Gastroesophageal sphincter (tissue), 3 donors: ENCODE results near the gene MRAP2.
"Not testable (repeated sequence)": the region's sequence is repeated elsewhere in the genome, so short reads cannot be mapped to it uniquely, and the experiment has no call there.

ENCODE experiments used
- CTCF ChIP-seq, 4 experiments: fragments of 200-600 bp in 2 of 4; fragments of 450-650 bp in 2 of 4; sonication (generic) in 1 of 4; IDR thresholded peaks; one replicate each; pipeline ENCODE4 v1.5.1; 2017 to 2019; ENCODE audit warnings: antibody characterized with exemption in 4 of 4, mild to moderate bottlenecking in 2 of 4, moderate library complexity in 2 of 4
- EP300 ChIP-seq: sonication (generic); formaldehyde crosslinking; IDR thresholded peaks from one replicate; pipeline ENCODE4 v1.6.1; 2017; ENCODE audit warnings: antibody characterized with exemption, mild to moderate bottlenecking
- POLR2A ChIP-seq, 2 donors: fragments of 450-650 bp; IDR thresholded peaks; one replicate each; pipeline ENCODE4 v1.6.1; 2017; ENCODE audit warnings: antibody characterized with exemption in 2 of 2, mild to moderate bottlenecking in 2 of 2, moderate library complexity in 1 of 2

GRCh38 chr6:84084705-84085104 is 51.1 kb downstream of the MRAP2 start:
- not testable (repeated sequence) for TF ChIP-seq POLR2A (IDR thresholded peaks at IDR 0.05); CTCF (IDR thresholded peaks at IDR 0.05); EP300
